ENCODE results near the gene CES1.
"Not testable (repeated sequence)": the region's sequence is repeated elsewhere in the genome, so short reads cannot be mapped to it uniquely, and the experiment has no call there.

- TF ChIP-seq POLR2A, EP300 (IDR thresholded peaks at IDR 0.05): not testable (repeated sequence)
- TF ChIP-seq, protein P1, sequence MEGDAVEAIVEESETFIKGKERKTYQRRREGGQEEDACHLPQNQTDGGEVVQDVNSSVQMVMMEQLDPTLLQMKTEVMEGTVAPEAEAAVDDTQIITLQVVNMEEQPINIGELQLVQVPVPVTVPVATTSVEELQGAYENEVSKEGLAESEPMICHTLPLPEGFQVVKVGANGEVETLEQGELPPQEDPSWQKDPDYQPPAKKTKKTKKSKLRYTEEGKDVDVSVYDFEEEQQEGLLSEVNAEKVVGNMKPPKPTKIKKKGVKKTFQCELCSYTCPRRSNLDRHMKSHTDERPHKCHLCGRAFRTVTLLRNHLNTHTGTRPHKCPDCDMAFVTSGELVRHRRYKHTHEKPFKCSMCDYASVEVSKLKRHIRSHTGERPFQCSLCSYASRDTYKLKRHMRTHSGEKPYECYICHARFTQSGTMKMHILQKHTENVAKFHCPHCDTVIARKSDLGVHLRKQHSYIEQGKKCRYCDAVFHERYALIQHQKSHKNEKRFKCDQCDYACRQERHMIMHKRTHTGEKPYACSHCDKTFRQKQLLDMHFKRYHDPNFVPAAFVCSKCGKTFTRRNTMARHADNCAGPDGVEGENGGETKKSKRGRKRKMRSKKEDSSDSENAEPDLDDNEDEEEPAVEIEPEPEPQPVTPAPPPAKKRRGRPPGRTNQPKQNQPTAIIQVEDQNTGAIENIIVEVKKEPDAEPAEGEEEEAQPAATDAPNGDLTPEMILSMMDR (IDR thresholded peaks at IDR 0.05), result not testable (repeated sequence)
Measured at GRCh38 chr16:55790240-55790639, 42.7 kb downstream of the CES1 start.

Measured in ovary (tissue), 3 donors.